GM08714 (cell line): Measurements from ENCODE around the gene TAMM41.
"Not testable (repeated sequence)": the region's sequence is repeated elsewhere in the genome, so short reads cannot be mapped to it uniquely, and the experiment has no call there.

Experiments used
- H3K4me3 ChIP-seq: fragments of 200-500 bp; sonication (Bioruptor generic); 2 replicates; pipeline ENCODE4 v1.5.1; 2014; ENCODE audit warnings: mild to moderate bottlenecking, low read length, inconsistent platforms
- ZNF274 ChIP-seq: IDR thresholded peaks from 2 replicates; pipeline ENCODE4 v1.6.1; 2012; ENCODE audit warnings: mild to moderate bottlenecking, low read depth, low read length

TAMM41 gene

GRCh38 chr3:11846281-11847266 is at the start of gene TAMM41:
TSS of gene TAMM41 (minus strand) at chr3:11846885. CDS start at chr3:11846636, 249 bp downstream.
- TF ChIP-seq ZNF274: no peak
- peak within 1 kb of the TSS; percentile 90 for H3K4me3 ChIP-seq

GRCh38 chr3:11878837-11879236 is 32.2 kb upstream of the TAMM41 start:
- H3K4me3 ChIP-seq: no peak overlapping the region
- TF ChIP-seq ZNF274: no peak

DNA sequence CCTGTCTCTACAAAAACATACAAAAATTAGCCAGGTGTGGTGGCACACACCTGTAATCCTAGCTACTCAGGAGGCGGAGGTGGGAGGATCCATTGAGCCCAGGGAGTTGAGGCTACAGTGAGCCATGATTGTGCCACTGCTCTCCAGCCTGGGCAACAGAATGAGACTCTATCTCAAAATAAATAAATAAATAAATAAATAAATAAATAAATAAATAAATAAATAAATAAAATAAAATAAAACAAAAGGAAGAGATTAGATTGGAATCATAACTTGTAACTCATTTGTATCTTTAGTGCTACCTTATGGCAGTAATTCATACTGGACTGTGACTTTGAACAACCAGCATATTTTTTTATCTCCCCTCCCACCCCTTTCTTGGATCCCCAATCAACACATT is 28.0 kb upstream of the TAMM41 start:
- H3K4me3 ChIP-seq: not testable (repeated sequence)

- not testable (repeated sequence) for H3K4me3 ChIP-seq
Observed at GRCh38 chr3:11863739-11864138, 17.1 kb upstream of the TAMM41 start.

GRCh38 chr3:11862584-11862983 is 15.9 kb upstream of the TAMM41 start:
- H3K4me3 ChIP-seq: not testable (repeated sequence)

DNA sequence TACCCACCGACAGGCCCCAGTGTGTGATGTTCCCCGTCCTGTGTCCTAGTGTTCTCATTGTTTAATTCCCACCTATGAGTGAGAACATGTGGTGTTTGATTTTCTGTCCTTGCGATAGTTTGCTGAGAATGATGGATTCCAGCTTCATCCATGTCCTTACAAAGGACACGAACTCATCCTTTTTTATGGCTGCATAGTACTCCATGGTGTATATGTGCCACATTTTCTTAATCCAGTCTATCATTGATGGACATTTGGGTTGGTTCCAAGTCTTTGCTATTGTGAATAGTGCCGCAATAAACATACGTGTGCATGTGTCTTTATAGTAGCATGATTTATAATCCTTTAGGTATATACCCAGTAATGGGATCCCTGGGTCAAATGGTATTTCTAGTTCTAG is 15.5 kb upstream of the TAMM41 start:
- not testable (repeated sequence) for H3K4me3 ChIP-seq

- H3K4me3 ChIP-seq: not testable (repeated sequence)
Observed at GRCh38 chr3:11860213-11860612, 13.5 kb upstream of the TAMM41 start.

DNA sequence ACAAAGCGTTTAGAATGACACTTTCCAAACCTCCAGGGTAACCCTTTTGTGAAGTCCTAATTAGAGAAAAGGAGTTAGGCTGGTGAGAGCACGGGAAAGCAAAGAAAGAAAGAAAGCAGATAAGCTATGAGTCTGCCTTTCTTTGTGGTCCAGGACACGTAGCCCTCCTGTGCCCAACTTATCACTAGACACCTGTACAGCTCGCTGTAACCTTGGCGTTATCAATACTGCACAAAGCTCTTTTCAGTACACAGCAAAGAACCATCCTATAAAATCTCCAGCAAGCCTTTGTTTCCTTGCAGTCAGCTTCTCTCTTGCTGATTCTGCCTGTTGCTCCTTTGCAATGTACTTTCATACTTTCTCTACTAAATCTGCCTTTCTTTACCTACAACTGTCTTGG is 6.8 kb upstream of the TAMM41 start:
- no peak for TF ChIP-seq ZNF274
- no peak overlapping the region for H3K4me3 ChIP-seq

GRCh38 chr3:11850003-11850402 is 3.3 kb upstream of the TAMM41 start:
- no peak overlapping the region for H3K4me3 ChIP-seq
- TF ChIP-seq ZNF274: no peak

GRCh38 chr3:11847607-11848006 is 922 bp upstream of the TAMM41 start:
- no peak overlapping the region for H3K4me3 ChIP-seq
- no peak for TF ChIP-seq ZNF274

DNA sequence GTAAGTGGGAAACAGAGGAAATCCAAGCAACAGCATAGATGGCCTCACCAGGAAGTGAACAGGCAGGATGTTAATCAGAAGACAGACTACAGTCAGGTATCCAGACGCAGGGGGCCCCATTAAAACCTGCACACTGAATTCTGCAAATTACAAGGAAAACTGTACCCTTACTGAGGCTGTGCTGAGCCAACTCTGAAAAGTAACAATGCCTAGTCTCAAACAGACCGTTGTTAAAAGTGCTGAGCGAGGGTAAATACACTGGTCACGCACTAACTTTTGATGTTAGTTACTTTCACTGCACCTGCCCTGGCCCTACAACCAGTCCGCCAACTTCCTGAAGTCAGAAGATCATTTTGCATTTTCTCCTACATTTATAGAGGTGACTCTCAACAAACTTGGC is 1.0 kb downstream of the TAMM41 start:
- TF ChIP-seq ZNF274: no peak
- peak overlapping the region; percentile 90 for H3K4me3 ChIP-seq

GRCh38 chr3:11844891-11845290 is 1.8 kb downstream of the TAMM41 start:
- H3K4me3 ChIP-seq: peak overlapping the region; percentile 90; the same call in 1 of the 2 replicates

DNA sequence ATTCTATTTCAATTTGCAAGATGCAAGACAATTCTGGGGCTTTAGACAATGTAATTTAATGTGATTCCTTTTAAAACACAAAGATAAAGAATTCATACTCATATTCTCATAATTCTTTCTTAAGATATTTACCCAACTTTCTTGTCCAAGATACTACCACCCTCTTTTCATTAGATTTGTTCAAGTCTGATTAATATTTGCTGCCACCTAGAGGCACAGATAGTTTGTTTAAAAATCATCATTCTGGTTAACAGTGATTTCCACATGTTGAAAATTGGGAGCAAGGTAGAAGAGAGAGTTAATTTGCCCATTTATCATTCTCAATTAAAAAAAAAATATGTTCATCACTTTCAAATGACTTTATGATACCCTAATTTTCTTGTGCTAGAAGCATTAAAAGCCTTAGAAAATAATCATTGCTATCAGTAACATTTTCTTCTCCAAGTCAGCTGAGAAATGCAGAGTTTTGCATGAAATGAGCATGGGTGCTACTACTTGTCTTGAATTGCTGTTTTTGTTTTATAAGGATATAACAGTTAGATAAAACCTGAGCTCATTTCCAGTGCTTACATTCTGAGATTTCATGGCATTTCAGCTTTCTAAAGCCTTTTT is 11.6 kb downstream of the TAMM41 start:
- no peak for TF ChIP-seq ZNF274
- no peak overlapping the region for H3K4me3 ChIP-seq

More at GRCh38 chr3:11844891-11845290, 1.8 kb downstream of the TAMM41 start:
- TF ChIP-seq ZNF274: no peak

- no peak for TF ChIP-seq ZNF274
- H3K4me3 ChIP-seq: no peak overlapping the region
Observed at GRCh38 chr3:11832981-11833905, 13.4 kb downstream of the TAMM41 start.
